Activated naive CD8-positive, alpha-beta T cell treated with anti-CD3 and anti-CD28 coated beads, Interleukin-2, amount 50 U/mL, for 24 hours (primary cell): Measurements from ENCODE around the gene MTA1.

Source experiments
- ATAC-seq: fragments of 150-1000 bp; cut with Tn5 transposase; one replicate; pipeline ENCODE4 v1.10.0; 2021
- DNase-seq: peaks from one replicate; pipeline ENCODE4 v3.0.0; 2021
- H3K27ac Mint-ChIP-seq: one replicate; pipeline ENCODE4 v1.8.0; 2021; ENCODE audit warnings: mild to moderate bottlenecking, mixed read lengths
- H3K27me3 Mint-ChIP-seq: one replicate; pipeline ENCODE4 v1.8.0; 2021; ENCODE audit warnings: mixed read lengths
- H3K36me3 Mint-ChIP-seq: one replicate; pipeline ENCODE4 v1.8.0; 2021; ENCODE audit warnings: low read depth, mixed read lengths
- H3K4me1 Mint-ChIP-seq: one replicate; pipeline ENCODE4 v1.8.0; 2021; ENCODE audit warnings: mixed read lengths
- H3K4me3 Mint-ChIP-seq: one replicate; pipeline ENCODE4 v1.8.0; 2021; ENCODE audit warnings: mild to moderate bottlenecking, moderate library complexity, mixed read lengths
- H3K9me3 Mint-ChIP-seq: one replicate; pipeline ENCODE4 v1.8.0; 2021; ENCODE audit warnings: mixed read lengths

The MTA1 gene

GRCh38 chr14:105496831-105497591 is 77.4 kb downstream of the MTA1 start:
- no peak overlapping the region for H3K27ac Mint-ChIP-seq
- DNase-seq (no peak), ATAC-seq (no peak)
- no peaks in the 10 kb centered on the region for H3K9me3 Mint-ChIP-seq
- H3K36me3 Mint-ChIP-seq, result peaks cover under 1% of the 10 kb centered on the region
- H3K27me3 Mint-ChIP-seq, result no peaks in the 10 kb centered on the region
- no peak overlapping the region for H3K4me3 Mint-ChIP-seq
- H3K4me1 Mint-ChIP-seq, result peaks cover 2% of the 10 kb centered on the region

- no peak overlapping the region for H3K27ac Mint-ChIP-seq
These were observed 78.2 kb downstream of the MTA1 start for GRCh38 chr14:105497671-105498429.

GRCh38 chr14:105498430-105499255 is 79.0 kb downstream of the MTA1 start:
- Mint-ChIP-seq H3K27ac (no peak overlapping the region), H3K9me3 (no peaks in the 10 kb centered on the region), H3K36me3 (no peaks in the 10 kb centered on the region), H3K27me3 (peaks cover 4% of the 10 kb centered on the region), H3K4me3 (no peak overlapping the region), H3K4me1 (no peaks in the 10 kb centered on the region)
- ATAC-seq (no peak), DNase-seq (no peak)

More at GRCh38 chr14:105497671-105498429, 78.2 kb downstream of the MTA1 start:
- Mint-ChIP-seq H3K4me1 (no peaks in the 10 kb centered on the region), H3K4me3 (no peak overlapping the region), H3K9me3 (no peaks in the 10 kb centered on the region), H3K36me3 (no peaks in the 10 kb centered on the region), H3K27me3 (no peaks in the 10 kb centered on the region)
- ATAC-seq, result no peak
- no peak for DNase-seq

- H3K4me1 Mint-ChIP-seq, result no peaks in the 10 kb centered on the region
- no peaks in the 10 kb centered on the region for H3K36me3 Mint-ChIP-seq
- DNase-seq (no peak), ATAC-seq (no peak)
- H3K27ac Mint-ChIP-seq, result no peak overlapping the region
- H3K9me3 Mint-ChIP-seq, result no peaks in the 10 kb centered on the region
- H3K27me3 Mint-ChIP-seq, result peaks cover 5% of the 10 kb centered on the region
- H3K4me3 Mint-ChIP-seq, result no peak overlapping the region
These were observed 79.8 kb downstream of the MTA1 start for GRCh38 chr14:105499256-105500035.

GRCh38 chr14:105500036-105500725 is 80.6 kb downstream of the MTA1 start:
- Mint-ChIP-seq H3K36me3 (no peaks in the 10 kb centered on the region), H3K27me3 (peaks cover 5% of the 10 kb centered on the region), H3K4me1 (no peaks in the 10 kb centered on the region), H3K27ac (no peak overlapping the region), H3K9me3 (no peaks in the 10 kb centered on the region), H3K4me3 (no peak overlapping the region)
- DNase-seq (no peak), ATAC-seq (no peak)

GRCh38 chr14:105500726-105501101 is 81.1 kb downstream of the MTA1 start:
- peaks cover 5% of the 10 kb centered on the region for H3K27me3 Mint-ChIP-seq
- ATAC-seq (no peak), DNase-seq (no peak)
- no peak overlapping the region for H3K4me3 Mint-ChIP-seq
- no peak overlapping the region for H3K27ac Mint-ChIP-seq
- H3K4me1 Mint-ChIP-seq, result no peaks in the 10 kb centered on the region
- H3K9me3 Mint-ChIP-seq, result no peaks in the 10 kb centered on the region
- no peaks in the 10 kb centered on the region for H3K36me3 Mint-ChIP-seq

GRCh38 chr14:105501504-105502291 is 82.1 kb downstream of the MTA1 start:
- Mint-ChIP-seq H3K27me3 (peaks cover 5% of the 10 kb centered on the region), H3K27ac (no peak overlapping the region), H3K36me3 (no peaks in the 10 kb centered on the region), H3K4me3 (no peak overlapping the region), H3K4me1 (no peaks in the 10 kb centered on the region), H3K9me3 (no peaks in the 10 kb centered on the region)
- DNase-seq (no peak), ATAC-seq (no peak)

GRCh38 chr14:105502446-105503295 is 83.0 kb downstream of the MTA1 start:
- peaks cover 2% of the 10 kb centered on the region for H3K4me1 Mint-ChIP-seq
- no peaks in the 10 kb centered on the region for H3K9me3 Mint-ChIP-seq
- no peak overlapping the region for H3K27ac Mint-ChIP-seq
- DNase-seq (no peak), ATAC-seq (no peak)
- H3K27me3 Mint-ChIP-seq, result peaks cover 8% of the 10 kb centered on the region
- H3K4me3 Mint-ChIP-seq, result no peak overlapping the region
- no peaks in the 10 kb centered on the region for H3K36me3 Mint-ChIP-seq

GRCh38 chr14:105503296-105503640 is 83.6 kb downstream of the MTA1 start:
- Mint-ChIP-seq H3K36me3 (no peaks in the 10 kb centered on the region), H3K9me3 (no peaks in the 10 kb centered on the region), H3K27ac (no peak overlapping the region), H3K27me3 (peaks cover 12% of the 10 kb centered on the region), H3K4me3 (no peak overlapping the region), H3K4me1 (peaks cover 4% of the 10 kb centered on the region)
- DNase-seq, result no peak
- ATAC-seq, result no peak

GRCh38 chr14:105503935-105504692 is 84.5 kb downstream of the MTA1 start:
- ATAC-seq, result no peak
- no peaks in the 10 kb centered on the region for H3K36me3 Mint-ChIP-seq
- H3K4me1 Mint-ChIP-seq, result peaks cover 4% of the 10 kb centered on the region

GRCh38 chr14:105505101-105505500 is 85.5 kb downstream of the MTA1 start:
- ATAC-seq (no peak), DNase-seq (no peak)
- H3K27ac Mint-ChIP-seq, result no peak overlapping the region
- H3K36me3 Mint-ChIP-seq, result no peaks in the 10 kb centered on the region
- no peaks in the 10 kb centered on the region for H3K9me3 Mint-ChIP-seq
- peaks cover 4% of the 10 kb centered on the region for H3K4me1 Mint-ChIP-seq
- H3K27me3 Mint-ChIP-seq, result peaks cover 16% of the 10 kb centered on the region
- no peak overlapping the region for H3K4me3 Mint-ChIP-seq

More at GRCh38 chr14:105503935-105504692, 84.5 kb downstream of the MTA1 start:
- Mint-ChIP-seq H3K27ac (no peak overlapping the region), H3K9me3 (no peaks in the 10 kb centered on the region), H3K4me3 (no peak overlapping the region), H3K27me3 (peaks cover 16% of the 10 kb centered on the region)
- DNase-seq, result no peak

- Mint-ChIP-seq H3K27me3 (peaks cover 27% of the 10 kb centered on the region), H3K36me3 (no peaks in the 10 kb centered on the region), H3K4me3 (no peak overlapping the region), H3K9me3 (no peaks in the 10 kb centered on the region), H3K27ac (no peak overlapping the region), H3K4me1 (peaks cover 4% of the 10 kb centered on the region)
- DNase-seq (no peak), ATAC-seq (no peak)
These were observed 87.6 kb downstream of the MTA1 start for GRCh38 chr14:105507247-105507646.
